Upper lobe of right lung (tissue), 1 donor: Measurements from ENCODE around the gene SESN3. TPM values are rescaled to one million over a fixed set of nuclear protein-coding genes. Genes with fewer than 3 reads are reported as not detected.

Source experiments
- ATAC-seq: fragments of 200-7000 bp; cut with Tn5 transposase; one replicate; pipeline ENCODE4 v1.9.1; 2020; ENCODE audit warnings: mild to moderate bottlenecking, moderate library complexity
- DNase-seq: peaks from one replicate; pipeline ENCODE4 v3.0.0-alpha.2; 2020
- H3K27ac ChIP-seq: fragments of 200-600 bp; one replicate; pipeline ENCODE4 v1.8.0; 2022
- H3K27me3 ChIP-seq: fragments of 200-600 bp; one replicate; pipeline ENCODE4 v1.8.0; 2022; ENCODE audit warnings: mild to moderate bottlenecking
- H3K36me3 ChIP-seq: fragments of 200-600 bp; one replicate; pipeline ENCODE4 v1.8.0; 2022
- H3K4me1 ChIP-seq: fragments of 200-600 bp; one replicate; pipeline ENCODE4 v1.8.0; 2022
- H3K4me3 ChIP-seq: fragments of 200-600 bp; one replicate; pipeline ENCODE4 v1.8.0; 2022; ENCODE audit warnings: mild to moderate bottlenecking
- H3K9me3 ChIP-seq: fragments of 200-600 bp; one replicate; pipeline ENCODE4 v1.8.0; 2022
- CTCF ChIP-seq: fragments of 200-600 bp; IDR thresholded peaks from one replicate; pipeline ENCODE4 v1.8.0; 2022; ENCODE audit warnings: antibody characterized with exemption
- intact Hi-C: fragments of 100-400 bp; cut with DNase I; formaldehyde crosslinking; loops from one replicate; pipeline ENCODE4 v1.11.0; 2022
- total RNA-seq: library from RNA; stranded (reverse); fragmentation: NEBNext Ultra II Directional; extraction: Animal tissue kit (Norgen Biotek cat#: 25700); gene quantifications from one replicate; pipeline ENCODE4 v1.2.1, GENCODE V29; 2021
- donor health status: DM: no; HTN: yes; CAD: no; lungs with severe emphysema.

SESN3 gene
- total RNA-seq, 1 donor from 2014 or later: 43.5 TPM

GRCh38 chr11:95156916-95157541 is 74.0 kb downstream of the SESN3 start:
- ATAC-seq: peak; percentile 58
- Histone ChIP-seq H3K9me3 (no peaks in the 10 kb centered on the region), H3K4me3 (no peak overlapping the region), H3K4me1 (no peaks in the 10 kb centered on the region), H3K27me3 (no peaks in the 10 kb centered on the region), H3K27ac (no peak overlapping the region), H3K36me3 (no peaks in the 10 kb centered on the region)
- intact Hi-C loops: loop anchor here (10.0 kb wide), 1 partner anchor 548 kb away; no protein-coding TSS in a partner anchor
- no peak for DNase-seq
- no peak for TF ChIP-seq CTCF

- peaks cover 5% of the 10 kb centered on the region for H3K4me1 ChIP-seq
- ATAC-seq (no peak), DNase-seq (no peak)
- no peak overlapping the region for H3K4me3 ChIP-seq
- H3K36me3 ChIP-seq: no peaks in the 10 kb centered on the region
- intact Hi-C loops: loop anchor here (10.0 kb wide), 1 partner anchor 549 kb away; no protein-coding TSS in a partner anchor
- no peak for TF ChIP-seq CTCF
- H3K27ac ChIP-seq: no peak overlapping the region
- H3K9me3 ChIP-seq: no peaks in the 10 kb centered on the region
- no peaks in the 10 kb centered on the region for H3K27me3 ChIP-seq
These were observed 74.8 kb downstream of the SESN3 start for GRCh38 chr11:95156133-95156721.

- Histone ChIP-seq H3K27ac (no peak overlapping the region), H3K4me3 (no peak overlapping the region), H3K27me3 (no peaks in the 10 kb centered on the region), H3K9me3 (no peaks in the 10 kb centered on the region), H3K36me3 (no peaks in the 10 kb centered on the region), H3K4me1 (peaks cover 5% of the 10 kb centered on the region)
- ATAC-seq: no peak
- intact Hi-C loops: loop anchor here (10.0 kb wide), 1 partner anchor 549 kb away; no protein-coding TSS in a partner anchor
- no peak for DNase-seq
- TF ChIP-seq CTCF: no peak
These were observed 75.6 kb downstream of the SESN3 start for GRCh38 chr11:95155385-95155784.

- TF ChIP-seq CTCF: peak; percentile 54
- H3K27me3 ChIP-seq: no peaks in the 10 kb centered on the region
- H3K27ac ChIP-seq: no peak overlapping the region
- no peaks in the 10 kb centered on the region for H3K36me3 ChIP-seq
- intact Hi-C loops: loop anchor here (5.0 to 10.0 kb wide), 2 partner anchors 550 to 608 kb away; no protein-coding TSS in a partner anchor
- ATAC-seq (no peak), DNase-seq (no peak)
- no peak overlapping the region for H3K4me3 ChIP-seq
- peaks cover 12% of the 10 kb centered on the region for H3K4me1 ChIP-seq
- H3K9me3 ChIP-seq: no peaks in the 10 kb centered on the region
These were observed 76.5 kb downstream of the SESN3 start for GRCh38 chr11:95154514-95154913.

GRCh38 chr11:95153857-95154246 is 77.2 kb downstream of the SESN3 start:
- Histone ChIP-seq H3K27ac (peak overlapping the region; percentile 15), H3K9me3 (no peaks in the 10 kb centered on the region), H3K4me3 (no peak overlapping the region), H3K36me3 (no peaks in the 10 kb centered on the region), H3K27me3 (no peaks in the 10 kb centered on the region), H3K4me1 (peaks cover 13% of the 10 kb centered on the region)
- intact Hi-C loops: loop anchor here (5.0 to 10.0 kb wide), 2 partner anchors 551 to 608 kb away; no protein-coding TSS in a partner anchor
- DNase-seq (no peak), ATAC-seq (no peak)
- TF ChIP-seq CTCF: no peak
